Pancreas (tissue), 10 donors: ENCODE data around the gene GPT2. TPM values are rescaled to one million over a fixed set of nuclear protein-coding genes. Genes with fewer than 3 reads are reported as not detected.
A peak's percentile ranks its signal among the peaks of the same experiment; 100 is the strongest.

Source experiments
- ATAC-seq, 4 donors: fragments of 200-7000 bp; cut with Tn5 transposase; one replicate each; pipeline versions ENCODE4 v1.8.0 to v1.9.1; 2020; ENCODE audit warnings: mild to moderate bottlenecking in 4 of 4, moderate library complexity in 4 of 4
- DNase-seq, 6 donors: peaks; one replicate each; pipeline ENCODE4 v3.0.0-alpha.2; 2020
- FAIRE-seq: peaks from 2 replicates; lab custom pipeline; 2012; peaks lifted over from hg19 to GRCh38; lab: Jason Lieb, UNC
- H3K27ac ChIP-seq, 4 donors: fragments of 200-600 bp; sonication (generic); 1 replicate in 3 of 4; 2 replicates in 1 of 4; pipeline versions ENCODE4 v1.5.0 to v1.8.0; 2020
- H3K27me3 ChIP-seq, 4 donors: fragments of 200-600 bp; one replicate each; pipeline ENCODE4 v1.8.0; 2021
- H3K36me3 ChIP-seq, 3 donors: fragments of 200-600 bp; sonication (generic) in 1 of 3; one replicate each; pipeline versions ENCODE4 v1.5.0 to v1.8.0; 2020 to 2021
- H3K4me1 ChIP-seq, 3 donors: fragments of 200-600 bp; one replicate each; pipeline ENCODE4 v1.8.0; 2021
- H3K4me3 ChIP-seq, 4 donors: fragments of 200-600 bp; sonication (generic) in 2 of 4; one replicate each; pipeline versions ENCODE4 v1.5.0 to v1.8.0; 2020 to 2021
- H3K9me3 ChIP-seq, 4 donors: fragments of 200-600 bp; one replicate each; pipeline ENCODE4 v1.8.0; 2021
- WGBS, 2 donors: extraction: QIAGEN DNeasy Blood & Tissue Kit; methylation state at CpG; one replicate each; pipeline ENCODE4 v1.1.7; 2013; 5-methylcytosine and 5-hydroxymethylcytosine counted together
- intact Hi-C, 3 donors: fragments of 100-400 bp; cut with DNase I; formaldehyde crosslinking; loops; one replicate each; pipeline versions ENCODE4 v1.11.1 to v1.14.2; 2022
- polyA plus RNA-seq, 2 donors: library from polyadenylated mRNA; stranded (reverse); fragments of 200-250 nt; gene quantifications; one replicate each; pipeline ENCODE4 v1.2.3, GENCODE V29; 2013
- total RNA-seq, 6 donors: library from RNA; stranded (reverse); fragmentation: NEBNext Ultra II Directional in 4 of 6; extraction: Animal tissue kit (Norgen Biotek cat#: 25700) in 4 of 6; gene quantifications; one replicate each; pipeline versions ENCODE4 v1.2.1 to v1.2.4, GENCODE V29; 2021 to 2023
- TF ChIP-seq, protein P1 (sequence below), 4 donors: fragments of 200-600 bp; sonication (generic) in 3 of 4; IDR thresholded peaks; one replicate each; pipeline versions ENCODE4 v1.5.0 to v1.8.0; 2021; ENCODE audit warnings: antibody characterized with exemption in 4 of 4
- donor health status: healthy with polysubstance abuse.
- donor health status: DM: no; HTN: no; CAD: no; lungs with moderate emphysema.
- donor health status: DM: no; HTN: no; CAD: no.
- donor health status: control.
- donor health status: control.
- donor health status: Bipolar disorder and iron deficiency.
- donor health status: DM: yes; HTN: yes; CAD: no.
- donor health status: DM: no; HTN: no; CAD: no.
- donor health status: DM: no; HTN: no; CAD: no.
- donor health status: DM: yes; HTN: yes; CAD: no.

The GPT2 gene
- total and polyA plus RNA-seq, 8 donors, result 29.7 to 122 (median 77.2) TPM

GRCh38 chr16:46855389-46855788 lies 28.8 kb upstream of the GPT2 start:
- no peaks in the 10 kb centered on the region for H3K36me3 ChIP-seq
- ATAC-seq, result peak in 1 of 4 donors; percentile 46
- no peak for FAIRE-seq
- no peaks in the 10 kb centered on the region for H3K9me3 ChIP-seq
- H3K27me3 ChIP-seq, result no peaks in the 10 kb centered on the region
- DNase-seq, result no peak
- peaks cover 0 to 7% (median 4%) of the 10 kb centered on the region in 3 donors for H3K4me1 ChIP-seq
- H3K4me3 ChIP-seq, result no peak overlapping the region
- TF ChIP-seq, protein P1, sequence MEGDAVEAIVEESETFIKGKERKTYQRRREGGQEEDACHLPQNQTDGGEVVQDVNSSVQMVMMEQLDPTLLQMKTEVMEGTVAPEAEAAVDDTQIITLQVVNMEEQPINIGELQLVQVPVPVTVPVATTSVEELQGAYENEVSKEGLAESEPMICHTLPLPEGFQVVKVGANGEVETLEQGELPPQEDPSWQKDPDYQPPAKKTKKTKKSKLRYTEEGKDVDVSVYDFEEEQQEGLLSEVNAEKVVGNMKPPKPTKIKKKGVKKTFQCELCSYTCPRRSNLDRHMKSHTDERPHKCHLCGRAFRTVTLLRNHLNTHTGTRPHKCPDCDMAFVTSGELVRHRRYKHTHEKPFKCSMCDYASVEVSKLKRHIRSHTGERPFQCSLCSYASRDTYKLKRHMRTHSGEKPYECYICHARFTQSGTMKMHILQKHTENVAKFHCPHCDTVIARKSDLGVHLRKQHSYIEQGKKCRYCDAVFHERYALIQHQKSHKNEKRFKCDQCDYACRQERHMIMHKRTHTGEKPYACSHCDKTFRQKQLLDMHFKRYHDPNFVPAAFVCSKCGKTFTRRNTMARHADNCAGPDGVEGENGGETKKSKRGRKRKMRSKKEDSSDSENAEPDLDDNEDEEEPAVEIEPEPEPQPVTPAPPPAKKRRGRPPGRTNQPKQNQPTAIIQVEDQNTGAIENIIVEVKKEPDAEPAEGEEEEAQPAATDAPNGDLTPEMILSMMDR (IDR thresholded peaks at IDR 0.05), result no peak
- intact Hi-C loops, result loop anchor here in 2 of 3 donors (2.0 to 5.0 kb wide), 2 partner anchors 51 to 52 kb away; no protein-coding TSS in a partner anchor
- no peak overlapping the region for H3K27ac ChIP-seq
- WGBS, 2 donors, result 22 to 32% methylated on average over 4 of the region's 4 CpGs

GRCh38 chr16:46857368-46857945 lies 26.7 kb upstream of the GPT2 start:
- 33 to 40% methylated on average over 6 of the region's 6 CpGs for WGBS, 2 donors
- Histone ChIP-seq H3K27ac (no peak overlapping the region), H3K4me1 (peaks cover 0 to 7% (median 4%) of the 10 kb centered on the region in 3 donors), H3K36me3 (no peaks in the 10 kb centered on the region), H3K4me3 (no peak overlapping the region), H3K9me3 (no peaks in the 10 kb centered on the region), H3K27me3 (no peaks in the 10 kb centered on the region)
- ATAC-seq, result peak; percentile 60 to 83 (median 74)
- TF ChIP-seq, protein P1 (IDR thresholded peaks at IDR 0.05), result peak in 3 of 4 donors; percentile 28 to 36 (median 35)
- DNase-seq, result peak in 3 of 6 donors; percentile 21 to 47 (median 42)
- intact Hi-C loops, result loop anchor here in 1 of 3 donors (5.0 kb wide), 1 partner anchor 50 kb away; no protein-coding TSS in a partner anchor
- no peak for FAIRE-seq

DNA sequence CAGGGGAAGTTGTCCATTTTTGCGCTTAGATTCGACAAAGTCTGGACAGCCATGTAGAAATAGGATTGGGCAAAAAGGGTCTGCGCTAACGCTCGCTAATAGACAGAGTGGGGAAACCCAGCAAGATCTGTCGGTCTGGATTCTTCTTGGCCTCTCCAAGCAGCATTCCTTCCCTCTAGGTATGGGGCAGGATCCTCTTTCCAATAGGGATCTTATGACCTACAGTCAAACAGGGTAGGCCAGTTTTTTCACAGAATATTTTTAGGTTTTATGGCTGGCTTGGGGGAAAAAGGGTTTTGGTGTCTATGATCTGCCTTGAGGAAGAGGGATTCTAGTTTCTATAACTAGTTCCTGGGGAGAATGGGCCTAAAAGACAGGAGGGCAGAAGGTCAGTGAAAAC lies 26.0 kb upstream of the GPT2 start:
- FAIRE-seq (no peak), DNase-seq (no peak), ATAC-seq (no peak)
- intact Hi-C loops, result loop anchor here in 1 of 3 donors (5.0 kb wide), 1 partner anchor 49 kb away; no protein-coding TSS in a partner anchor
- Histone ChIP-seq H3K9me3 (no peaks in the 10 kb centered on the region), H3K36me3 (no peaks in the 10 kb centered on the region), H3K27me3 (no peaks in the 10 kb centered on the region), H3K4me3 (no peak overlapping the region), H3K27ac (no peak overlapping the region), H3K4me1 (peaks cover 0 to 7% (median 4%) of the 10 kb centered on the region in 3 donors)
- TF ChIP-seq, protein P1 (IDR thresholded peaks at IDR 0.05), result no peak
- 95 to 97% methylated on average over 6 of the region's 6 CpGs for WGBS, 2 donors

DNA sequence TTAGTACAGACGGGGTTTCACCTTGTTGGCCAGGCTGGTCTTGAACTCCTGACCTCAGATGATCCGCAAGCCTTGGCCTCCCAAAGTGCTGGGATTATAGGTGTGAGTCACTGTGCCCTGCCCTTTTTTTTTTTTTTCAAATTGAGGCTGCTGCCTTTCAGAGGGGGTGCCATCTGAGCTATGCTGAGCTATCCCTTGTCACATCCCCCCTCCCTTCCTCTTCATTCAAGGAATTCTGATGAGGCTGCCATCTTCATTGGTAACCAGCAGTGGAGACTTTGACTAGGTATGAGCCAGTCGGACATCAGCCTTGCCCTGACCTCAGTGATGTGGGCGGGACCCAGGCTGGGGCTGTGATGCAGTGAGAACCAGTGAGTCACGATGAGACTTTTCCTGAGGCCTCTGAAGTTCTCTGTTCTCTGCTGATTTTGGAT lies 24.4 kb upstream of the GPT2 start:
- Histone ChIP-seq H3K27me3 (no peaks in the 10 kb centered on the region), H3K27ac (no peak overlapping the region), H3K4me1 (peaks cover 0 to 10% (median 8%) of the 10 kb centered on the region in 3 donors), H3K9me3 (no peaks in the 10 kb centered on the region), H3K36me3 (no peaks in the 10 kb centered on the region), H3K4me3 (no peak overlapping the region)
- TF ChIP-seq, protein P1 (IDR thresholded peaks at IDR 0.05), result no peak
- DNase-seq (no peak), ATAC-seq (no peak), FAIRE-seq (no peak)
- intact Hi-C loops, result loop anchor here in 1 of 3 donors (5.0 kb wide), 1 partner anchor 48 kb away; no protein-coding TSS in a partner anchor
- WGBS, 2 donors, result 92 to 96% methylated on average over 5 of the region's 5 CpGs
